Measurements from ENCODE around the gene HNRNPA3.

DNA sequence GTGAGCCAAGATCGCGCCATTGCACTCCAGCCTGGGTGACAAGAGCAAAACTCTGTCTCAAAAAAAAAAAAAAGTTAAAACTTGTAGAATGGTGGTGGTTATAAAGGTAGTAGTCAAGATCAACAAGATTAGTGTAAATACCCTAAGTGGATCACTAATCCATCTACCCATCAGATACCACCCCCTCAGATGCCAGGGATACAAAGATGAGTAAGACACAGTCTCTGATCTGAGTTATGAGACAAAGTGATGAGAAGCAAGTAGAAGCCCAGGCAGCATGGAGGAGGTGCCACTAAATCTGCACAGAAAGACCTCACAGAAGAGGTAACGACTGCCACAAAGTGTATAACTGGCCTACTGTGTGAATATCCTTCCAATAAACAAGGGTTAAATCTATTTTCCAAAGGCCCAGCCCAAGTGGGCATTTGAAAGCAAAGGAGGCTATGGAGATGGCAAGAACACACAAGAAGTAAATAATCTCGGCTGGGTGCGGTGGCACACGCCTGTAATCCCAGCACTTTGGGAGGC lies 31.7 kb downstream of the HNRNPA3 start:
- TF ChIP-seq, protein P1, sequence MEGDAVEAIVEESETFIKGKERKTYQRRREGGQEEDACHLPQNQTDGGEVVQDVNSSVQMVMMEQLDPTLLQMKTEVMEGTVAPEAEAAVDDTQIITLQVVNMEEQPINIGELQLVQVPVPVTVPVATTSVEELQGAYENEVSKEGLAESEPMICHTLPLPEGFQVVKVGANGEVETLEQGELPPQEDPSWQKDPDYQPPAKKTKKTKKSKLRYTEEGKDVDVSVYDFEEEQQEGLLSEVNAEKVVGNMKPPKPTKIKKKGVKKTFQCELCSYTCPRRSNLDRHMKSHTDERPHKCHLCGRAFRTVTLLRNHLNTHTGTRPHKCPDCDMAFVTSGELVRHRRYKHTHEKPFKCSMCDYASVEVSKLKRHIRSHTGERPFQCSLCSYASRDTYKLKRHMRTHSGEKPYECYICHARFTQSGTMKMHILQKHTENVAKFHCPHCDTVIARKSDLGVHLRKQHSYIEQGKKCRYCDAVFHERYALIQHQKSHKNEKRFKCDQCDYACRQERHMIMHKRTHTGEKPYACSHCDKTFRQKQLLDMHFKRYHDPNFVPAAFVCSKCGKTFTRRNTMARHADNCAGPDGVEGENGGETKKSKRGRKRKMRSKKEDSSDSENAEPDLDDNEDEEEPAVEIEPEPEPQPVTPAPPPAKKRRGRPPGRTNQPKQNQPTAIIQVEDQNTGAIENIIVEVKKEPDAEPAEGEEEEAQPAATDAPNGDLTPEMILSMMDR (IDR thresholded peaks at IDR 0.05), result no peak
- no peak for TF ChIP-seq POLR2A (IDR thresholded peaks at IDR 0.05)
- no peak for TF ChIP-seq POLR2AphosphoS5 (IDR thresholded peaks at IDR 0.05)
- no peak for TF ChIP-seq EP300 (IDR thresholded peaks at IDR 0.05)

Data from suprapubic skin (tissue), 4 donors.